HG03039 (cell line): ENCODE measurements around the gene ARID1A.
"Not testable (repeated sequence)": the region's sequence is repeated elsewhere in the genome, so short reads cannot be mapped to it uniquely, and the experiment has no call there.

Source experiments
- ATAC-seq: cut with Tn5 transposase; IDR thresholded peaks from one replicate; pipeline ENCODE4 v1.9.1; 2021; ENCODE audit warnings: mild to moderate bottlenecking, moderate library complexity; ENCODE audit not compliant: unreplicated experiment

The ARID1A gene

GRCh38 chr1:26697978-26698849 lies 2.4 kb downstream of the ARID1A start:
- ATAC-seq: no peak

- ATAC-seq: no peak
These were observed 4.9 kb downstream of the ARID1A start for GRCh38 chr1:26700711-26701110.

DNA sequence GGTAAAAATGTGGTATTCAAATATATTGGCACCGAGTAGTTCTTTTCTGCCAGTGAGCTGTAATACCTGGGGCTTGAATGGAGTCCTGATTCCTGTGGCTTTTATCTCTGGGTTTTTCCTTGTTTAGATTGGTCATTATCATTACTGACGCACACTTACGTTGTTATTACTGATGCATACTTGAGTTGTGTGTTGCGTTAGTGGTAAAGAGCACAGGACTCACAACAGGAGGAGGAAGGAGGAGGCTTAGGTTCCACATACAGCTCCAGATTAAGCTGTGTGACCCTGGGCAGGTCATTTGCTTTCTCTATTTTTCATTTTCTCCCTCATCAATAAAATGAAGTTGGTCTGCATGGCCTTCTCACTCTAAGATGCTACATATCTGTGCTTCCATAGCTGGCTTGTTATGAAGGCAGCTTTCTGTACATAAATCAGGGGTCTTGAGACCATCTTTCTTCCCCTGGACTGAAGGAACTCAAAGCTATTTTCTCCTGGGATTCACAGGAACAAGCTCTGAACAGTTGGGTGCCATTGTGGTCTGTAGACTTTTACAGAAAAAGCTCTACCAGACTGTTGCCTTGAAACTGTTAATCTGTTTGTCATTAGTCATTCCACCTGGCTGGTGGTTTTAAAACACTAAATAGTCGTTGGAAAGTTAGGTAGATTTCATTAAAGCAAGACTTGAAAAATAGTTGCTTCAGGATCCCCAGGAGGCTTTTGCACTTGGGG lies 5.6 kb downstream of the ARID1A start:
- no peak for ATAC-seq

- no peak for ATAC-seq
These were observed 6.3 kb downstream of the ARID1A start for GRCh38 chr1:26701995-26702679.

DNA sequence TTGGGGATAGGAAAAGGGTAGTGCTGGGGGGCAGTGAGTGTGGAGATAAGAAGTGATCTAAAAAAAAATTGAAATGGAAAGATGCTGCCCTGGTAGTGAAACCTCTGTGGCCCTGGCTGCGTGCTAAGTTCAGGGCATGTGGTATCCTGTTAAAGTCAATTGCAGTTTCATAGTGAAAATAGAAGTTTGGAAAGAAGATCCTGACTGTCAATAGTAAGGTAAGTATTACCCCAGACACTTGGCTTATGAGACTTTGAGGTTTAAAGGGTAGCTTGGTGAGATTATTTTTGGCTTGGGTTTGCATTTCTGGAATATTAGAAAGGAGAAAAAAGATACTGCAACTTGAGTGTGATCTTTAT lies 6.8 kb downstream of the ARID1A start:
- ATAC-seq: no peak

DNA sequence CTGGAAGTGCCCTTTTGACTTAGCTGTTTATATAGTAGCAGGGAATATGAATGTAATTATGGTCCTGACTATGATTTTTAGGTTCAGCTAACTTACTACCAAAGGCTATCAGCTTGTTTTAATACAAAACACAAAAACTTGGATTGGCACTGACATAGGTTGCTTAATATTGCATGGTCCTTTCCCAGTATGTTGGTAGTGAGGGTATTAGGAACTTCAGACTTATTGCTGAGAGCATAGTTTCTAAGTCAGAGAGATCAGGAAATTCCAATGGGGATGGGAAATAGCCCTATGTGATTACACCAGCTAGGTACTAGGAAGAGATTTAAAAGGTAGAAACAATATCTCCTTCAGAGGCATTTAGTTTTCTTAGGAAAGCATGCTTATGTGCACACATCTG lies 7.7 kb downstream of the ARID1A start:
- no peak for ATAC-seq

- no peak for ATAC-seq
These were observed 8.8 kb downstream of the ARID1A start for GRCh38 chr1:26704629-26705028.

GRCh38 chr1:26705227-26705626 lies 9.4 kb downstream of the ARID1A start:
- ATAC-seq: not testable (repeated sequence)

DNA sequence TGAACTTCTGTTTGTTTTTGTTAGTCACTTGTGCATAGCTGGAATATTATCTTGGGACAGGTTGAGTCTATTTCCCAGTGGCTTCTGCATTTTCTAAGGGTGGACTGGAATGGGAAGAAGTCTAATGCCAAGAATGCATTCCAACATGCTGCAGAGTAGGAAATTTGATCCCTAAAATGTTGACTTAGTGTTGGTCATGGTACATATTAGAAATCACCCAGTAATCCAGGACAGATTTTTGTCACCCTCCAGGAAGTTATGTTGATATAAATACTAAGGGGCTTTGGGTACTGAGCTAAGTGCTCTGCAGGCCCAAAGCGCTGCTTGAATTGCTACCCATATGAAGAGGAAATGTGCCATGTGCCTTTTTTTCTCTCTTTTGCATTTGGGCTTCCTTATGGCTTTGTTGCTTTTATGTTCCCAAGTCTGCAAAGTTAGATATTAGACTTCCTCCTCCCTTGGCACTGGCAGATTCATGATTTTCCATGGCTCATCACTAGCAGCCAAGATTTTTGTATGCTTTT lies 10.0 kb downstream of the ARID1A start:
- ATAC-seq: no peak

GRCh38 chr1:26706315-26706714 lies 10.5 kb downstream of the ARID1A start:
- no peak for ATAC-seq

DNA sequence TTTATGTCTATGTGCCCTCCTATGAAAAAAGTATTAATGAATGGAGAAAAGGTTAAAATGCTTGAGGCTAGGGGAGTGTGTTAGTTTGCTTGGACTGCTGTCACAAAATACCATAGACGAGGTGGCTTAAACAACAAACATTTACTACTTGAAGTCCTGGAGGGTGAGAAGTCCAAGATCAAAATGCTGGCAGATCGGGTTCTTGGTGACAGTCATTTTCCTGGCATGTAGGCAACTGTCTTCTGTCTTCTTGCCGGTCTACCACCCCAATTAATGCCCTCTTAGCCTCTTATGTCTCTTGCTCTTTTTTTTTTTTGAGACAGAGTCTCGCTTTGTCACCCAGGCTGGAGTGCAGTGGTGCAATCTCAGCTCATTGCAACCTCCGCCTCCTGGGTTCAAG lies 15.0 kb downstream of the ARID1A start:
- ATAC-seq: no peak

DNA sequence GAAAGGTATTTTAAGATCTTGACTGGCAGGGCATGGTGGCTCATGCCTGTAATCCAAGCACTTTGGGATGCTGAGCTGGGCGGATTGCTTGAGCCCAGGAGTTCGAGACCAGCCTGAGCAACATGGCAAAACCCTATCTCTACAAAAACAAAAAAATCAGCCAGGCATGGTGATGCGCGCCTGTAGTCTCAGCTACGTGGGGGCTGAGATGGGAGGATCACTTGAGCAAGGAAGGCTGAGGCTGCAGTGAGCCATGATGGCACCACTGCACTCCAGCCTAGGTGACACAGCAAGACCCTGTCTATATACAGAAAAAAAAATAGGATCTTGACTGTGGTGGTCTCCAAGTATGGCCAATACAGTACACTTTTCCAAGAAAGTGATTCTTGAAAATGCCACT lies 16.0 kb downstream of the ARID1A start:
- no peak for ATAC-seq

GRCh38 chr1:26717017-26717491 lies 21.2 kb downstream of the ARID1A start:
- no peak for ATAC-seq

DNA sequence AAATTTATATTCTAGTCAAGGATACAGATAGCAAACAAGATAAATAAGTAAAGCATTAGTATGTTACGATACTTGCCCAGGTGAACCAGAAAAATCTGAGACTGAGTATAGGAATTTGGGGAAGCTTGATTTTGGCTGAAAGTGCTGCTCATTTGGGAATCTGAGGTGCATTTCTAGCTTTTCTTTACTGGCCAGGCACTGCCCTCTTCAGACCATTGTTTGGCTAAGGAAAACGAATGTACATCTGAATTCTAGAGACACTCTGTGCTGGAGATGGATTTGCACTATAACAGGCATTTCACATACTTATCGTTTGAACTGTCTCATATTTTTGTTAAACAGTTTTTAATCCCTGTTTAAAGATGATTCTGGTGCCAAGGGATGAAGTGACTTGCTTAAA lies 23.4 kb downstream of the ARID1A start:
- no peak for ATAC-seq

- ATAC-seq: no peak
These were observed 26.0 kb downstream of the ARID1A start for GRCh38 chr1:26721669-26722355.

- no peak for ATAC-seq
These were observed 27.5 kb downstream of the ARID1A start for GRCh38 chr1:26723013-26723991.

- no peak for ATAC-seq
These were observed 28.3 kb downstream of the ARID1A start for GRCh38 chr1:26724118-26724517.

DNA sequence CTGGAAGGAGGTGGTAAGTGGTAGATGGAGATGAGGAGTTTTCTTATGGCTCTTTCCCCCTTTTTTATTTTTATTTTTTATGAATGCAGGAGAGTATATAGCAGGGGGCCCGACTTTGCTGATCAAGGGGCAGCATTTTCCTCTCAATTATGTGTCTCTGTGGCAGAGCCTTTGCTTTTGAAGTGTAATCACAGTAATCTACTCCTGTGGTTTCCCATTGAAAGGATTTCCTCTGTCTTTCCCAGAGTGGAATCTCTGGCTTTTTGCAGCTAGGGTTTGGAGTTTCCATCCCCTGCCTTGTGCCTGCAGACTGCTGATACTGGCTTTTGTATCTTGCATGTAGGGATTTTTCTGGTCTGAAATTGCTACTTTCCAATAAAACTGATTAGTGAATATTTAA lies 29.1 kb downstream of the ARID1A start:
- no peak for ATAC-seq

- ATAC-seq: not testable (repeated sequence)
These were observed 30.1 kb downstream of the ARID1A start for GRCh38 chr1:26725904-26726303.

- no peak for ATAC-seq
These were observed 31.0 kb downstream of the ARID1A start for GRCh38 chr1:26726784-26727183.
